ENCODE data around the gene GUCY2F. TPM values are rescaled to one million over a fixed set of nuclear protein-coding genes. Genes with fewer than 3 reads are reported as not detected.

Gene GUCY2F
- total RNA-seq, 1 experiment from 2014 or later, result 0.09 TPM

DNA sequence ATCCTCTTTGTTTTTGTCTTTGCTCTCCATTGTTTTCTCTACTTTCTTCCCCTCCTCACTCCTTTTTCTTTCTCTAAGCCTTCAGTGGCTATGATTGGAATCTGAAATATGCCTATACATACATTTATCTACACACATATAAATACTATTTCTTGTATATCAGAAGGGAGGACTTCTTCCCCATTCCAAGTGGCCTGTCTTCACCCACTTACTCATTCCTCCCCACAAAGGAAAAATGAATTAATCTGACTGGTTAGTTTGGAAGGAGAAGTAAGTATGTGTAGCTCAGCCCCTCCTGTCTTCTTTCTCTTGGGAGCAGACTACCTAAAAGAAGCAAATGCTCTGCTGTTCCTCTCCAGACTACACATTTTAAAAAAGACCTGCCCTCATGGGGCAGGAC lies 17.7 kb downstream of the GUCY2F start (continued):
- TF ChIP-seq TCF7 (CRISPR knock-in tag; IDR thresholded peaks at IDR 0.05; ENCODE audit: low read depth) (no peak), ELF4 (CRISPR knock-in tag; IDR thresholded peaks at IDR 0.05; ENCODE audit: low read depth) (no peak)
- TF ChIP-seq, protein P1, sequence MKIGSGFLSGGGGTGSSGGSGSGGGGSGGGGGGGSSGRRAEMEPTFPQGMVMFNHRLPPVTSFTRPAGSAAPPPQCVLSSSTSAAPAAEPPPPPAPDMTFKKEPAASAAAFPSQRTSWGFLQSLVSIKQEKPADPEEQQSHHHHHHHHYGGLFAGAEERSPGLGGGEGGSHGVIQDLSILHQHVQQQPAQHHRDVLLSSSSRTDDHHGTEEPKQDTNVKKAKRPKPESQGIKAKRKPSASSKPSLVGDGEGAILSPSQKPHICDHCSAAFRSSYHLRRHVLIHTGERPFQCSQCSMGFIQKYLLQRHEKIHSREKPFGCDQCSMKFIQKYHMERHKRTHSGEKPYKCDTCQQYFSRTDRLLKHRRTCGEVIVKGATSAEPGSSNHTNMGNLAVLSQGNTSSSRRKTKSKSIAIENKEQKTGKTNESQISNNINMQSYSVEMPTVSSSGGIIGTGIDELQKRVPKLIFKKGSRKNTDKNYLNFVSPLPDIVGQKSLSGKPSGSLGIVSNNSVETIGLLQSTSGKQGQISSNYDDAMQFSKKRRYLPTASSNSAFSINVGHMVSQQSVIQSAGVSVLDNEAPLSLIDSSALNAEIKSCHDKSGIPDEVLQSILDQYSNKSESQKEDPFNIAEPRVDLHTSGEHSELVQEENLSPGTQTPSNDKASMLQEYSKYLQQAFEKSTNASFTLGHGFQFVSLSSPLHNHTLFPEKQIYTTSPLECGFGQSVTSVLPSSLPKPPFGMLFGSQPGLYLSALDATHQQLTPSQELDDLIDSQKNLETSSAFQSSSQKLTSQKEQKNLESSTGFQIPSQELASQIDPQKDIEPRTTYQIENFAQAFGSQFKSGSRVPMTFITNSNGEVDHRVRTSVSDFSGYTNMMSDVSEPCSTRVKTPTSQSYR (CRISPR knock-in tag; IDR thresholded peaks at IDR 0.05), result no peak
- TF ChIP-seq, protein P2, sequence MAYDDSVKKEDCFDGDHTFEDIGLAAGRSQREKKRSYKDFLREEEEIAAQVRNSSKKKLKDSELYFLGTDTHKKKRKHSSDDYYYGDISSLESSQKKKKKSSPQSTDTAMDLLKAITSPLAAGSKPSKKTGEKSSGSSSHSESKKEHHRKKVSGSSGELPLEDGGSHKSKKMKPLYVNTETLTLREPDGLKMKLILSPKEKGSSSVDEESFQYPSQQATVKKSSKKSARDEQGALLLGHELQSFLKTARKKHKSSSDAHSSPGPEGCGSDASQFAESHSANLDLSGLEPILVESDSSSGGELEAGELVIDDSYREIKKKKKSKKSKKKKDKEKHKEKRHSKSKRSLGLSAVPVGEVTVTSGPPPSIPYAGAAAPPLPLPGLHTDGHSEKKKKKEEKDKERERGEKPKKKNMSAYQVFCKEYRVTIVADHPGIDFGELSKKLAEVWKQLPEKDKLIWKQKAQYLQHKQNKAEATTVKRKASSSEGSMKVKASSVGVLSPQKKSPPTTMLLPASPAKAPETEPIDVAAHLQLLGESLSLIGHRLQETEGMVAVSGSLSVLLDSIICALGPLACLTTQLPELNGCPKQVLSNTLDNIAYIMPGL (CRISPR knock-in tag; IDR thresholded peaks at IDR 0.05), result no peak
- TF ChIP-seq, protein P3, sequence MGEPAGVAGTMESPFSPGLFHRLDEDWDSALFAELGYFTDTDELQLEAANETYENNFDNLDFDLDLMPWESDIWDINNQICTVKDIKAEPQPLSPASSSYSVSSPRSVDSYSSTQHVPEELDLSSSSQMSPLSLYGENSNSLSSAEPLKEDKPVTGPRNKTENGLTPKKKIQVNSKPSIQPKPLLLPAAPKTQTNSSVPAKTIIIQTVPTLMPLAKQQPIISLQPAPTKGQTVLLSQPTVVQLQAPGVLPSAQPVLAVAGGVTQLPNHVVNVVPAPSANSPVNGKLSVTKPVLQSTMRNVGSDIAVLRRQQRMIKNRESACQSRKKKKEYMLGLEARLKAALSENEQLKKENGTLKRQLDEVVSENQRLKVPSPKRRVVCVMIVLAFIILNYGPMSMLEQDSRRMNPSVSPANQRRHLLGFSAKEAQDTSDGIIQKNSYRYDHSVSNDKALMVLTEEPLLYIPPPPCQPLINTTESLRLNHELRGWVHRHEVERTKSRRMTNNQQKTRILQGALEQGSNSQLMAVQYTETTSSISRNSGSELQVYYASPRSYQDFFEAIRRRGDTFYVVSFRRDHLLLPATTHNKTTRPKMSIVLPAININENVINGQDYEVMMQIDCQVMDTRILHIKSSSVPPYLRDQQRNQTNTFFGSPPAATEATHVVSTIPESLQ (CRISPR knock-in tag; IDR thresholded peaks at IDR 0.05), result no peak

DNA sequence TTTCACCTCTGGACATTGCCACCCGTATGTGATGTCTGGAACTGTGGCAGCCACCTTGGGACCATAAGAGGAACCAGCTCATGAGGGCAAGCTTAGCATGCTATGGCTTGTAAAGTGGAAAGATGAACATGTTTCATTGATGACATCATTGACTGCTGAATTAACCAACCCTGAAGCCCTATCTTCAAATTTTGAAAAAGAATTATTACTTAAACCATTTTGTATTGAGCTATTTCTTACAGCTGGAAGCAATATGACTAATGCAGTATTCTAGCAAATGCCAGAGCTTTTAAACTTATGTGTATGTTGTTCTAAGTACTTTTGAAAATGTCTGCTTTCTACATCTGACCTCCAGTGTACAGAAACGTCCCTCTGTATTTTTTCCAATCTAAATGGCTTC lies 18.1 kb downstream of the GUCY2F start:
- Mint-ChIP-seq H3K27me3 (ENCODE audit: low read depth) (no peaks in the 10 kb centered on the region), H3K4me3 (no peak overlapping the region), H3K4me1 (no peaks in the 10 kb centered on the region), H3K9me3 (peaks cover 4% of the 10 kb centered on the region), H3K36me3 (0 out of 2 replicates have a peak, but pooled peaks cover 2% of the 10 kb centered on the region), H3K27ac (no peak overlapping the region)
- ChIA-PET POLR2A (no interaction called here), CTCF (no interaction called here)
- ATAC-seq (no peak), DNase-seq (ENCODE audit: low spot score) (no peak)
- TF ChIP-seq, protein P4, sequence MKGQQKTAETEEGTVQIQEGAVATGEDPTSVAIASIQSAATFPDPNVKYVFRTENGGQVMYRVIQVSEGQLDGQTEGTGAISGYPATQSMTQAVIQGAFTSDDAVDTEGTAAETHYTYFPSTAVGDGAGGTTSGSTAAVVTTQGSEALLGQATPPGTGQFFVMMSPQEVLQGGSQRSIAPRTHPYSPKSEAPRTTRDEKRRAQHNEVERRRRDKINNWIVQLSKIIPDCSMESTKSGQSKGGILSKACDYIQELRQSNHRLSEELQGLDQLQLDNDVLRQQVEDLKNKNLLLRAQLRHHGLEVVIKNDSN (CRISPR knock-in tag; IDR thresholded peaks at IDR 0.05), result no peak
- TF ChIP-seq, protein P5, sequence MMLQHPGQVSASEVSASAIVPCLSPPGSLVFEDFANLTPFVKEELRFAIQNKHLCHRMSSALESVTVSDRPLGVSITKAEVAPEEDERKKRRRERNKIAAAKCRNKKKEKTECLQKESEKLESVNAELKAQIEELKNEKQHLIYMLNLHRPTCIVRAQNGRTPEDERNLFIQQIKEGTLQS (CRISPR knock-in tag; conservative IDR thresholded peaks at IDR 0.05), result no peak
- TF ChIP-seq, protein P6, sequence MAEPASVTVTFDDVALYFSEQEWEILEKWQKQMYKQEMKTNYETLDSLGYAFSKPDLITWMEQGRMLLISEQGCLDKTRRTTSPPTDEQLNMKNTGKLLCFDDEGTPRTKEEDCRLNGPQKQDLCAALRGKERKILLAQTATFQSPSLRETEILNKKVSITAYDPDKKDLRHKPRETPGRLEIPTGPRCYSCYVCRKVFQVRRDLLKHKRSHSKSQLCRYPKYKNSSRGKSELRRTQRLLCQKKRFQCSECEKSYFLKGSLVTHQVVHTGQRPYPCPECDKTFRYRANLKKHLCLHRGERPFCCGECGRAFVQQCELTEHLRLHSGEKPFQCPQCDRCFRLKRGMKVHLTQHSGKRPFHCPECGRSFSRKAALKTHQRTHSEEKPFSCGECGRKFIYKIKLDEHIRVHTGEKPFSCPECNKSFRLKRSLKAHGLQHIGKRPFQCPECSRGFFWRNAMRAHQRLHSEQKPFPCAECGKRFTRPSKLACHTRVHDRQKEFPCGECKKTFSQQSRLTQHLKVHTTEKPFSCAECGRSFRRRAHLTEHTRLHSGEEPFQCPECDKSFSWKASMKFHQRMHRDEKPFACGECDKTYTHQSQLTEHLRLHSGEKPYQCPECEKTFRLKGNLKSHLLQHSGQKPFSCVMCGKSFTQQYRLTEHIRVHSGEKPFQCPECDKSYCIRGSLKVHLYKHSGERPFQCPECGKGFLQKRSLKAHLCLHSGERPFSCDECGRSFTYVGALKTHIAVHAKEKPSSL (CRISPR knock-in tag; conservative IDR thresholded peaks at IDR 0.05), result no peak
- TF ChIP-seq NFATC4 (CRISPR knock-in tag; IDR thresholded peaks at IDR 0.05) (no peak), GABPB1 (CRISPR knock-in tag; IDR thresholded peaks at IDR 0.05) (no peak), FOXJ3 (CRISPR knock-in tag; IDR thresholded peaks at IDR 0.05; ENCODE audit: borderline replicate concordance) (no peak), GTF2I (CRISPR knock-in tag; conservative IDR thresholded peaks at IDR 0.05) (no peak)
- TF ChIP-seq, protein P7, sequence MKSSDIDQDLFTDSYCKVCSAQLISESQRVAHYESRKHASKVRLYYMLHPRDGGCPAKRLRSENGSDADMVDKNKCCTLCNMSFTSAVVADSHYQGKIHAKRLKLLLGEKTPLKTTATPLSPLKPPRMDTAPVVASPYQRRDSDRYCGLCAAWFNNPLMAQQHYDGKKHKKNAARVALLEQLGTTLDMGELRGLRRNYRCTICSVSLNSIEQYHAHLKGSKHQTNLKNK (CRISPR knock-in tag; IDR thresholded peaks at IDR 0.05), result no peak
- TF ChIP-seq, protein P2 (CRISPR knock-in tag; IDR thresholded peaks at IDR 0.05), result no peak
- TF ChIP-seq, protein P8, sequence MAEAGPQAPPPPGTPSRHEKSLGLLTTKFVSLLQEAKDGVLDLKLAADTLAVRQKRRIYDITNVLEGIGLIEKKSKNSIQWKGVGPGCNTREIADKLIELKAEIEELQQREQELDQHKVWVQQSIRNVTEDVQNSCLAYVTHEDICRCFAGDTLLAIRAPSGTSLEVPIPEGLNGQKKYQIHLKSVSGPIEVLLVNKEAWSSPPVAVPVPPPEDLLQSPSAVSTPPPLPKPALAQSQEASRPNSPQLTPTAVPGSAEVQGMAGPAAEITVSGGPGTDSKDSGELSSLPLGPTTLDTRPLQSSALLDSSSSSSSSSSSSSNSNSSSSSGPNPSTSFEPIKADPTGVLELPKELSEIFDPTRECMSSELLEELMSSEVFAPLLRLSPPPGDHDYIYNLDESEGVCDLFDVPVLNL (CRISPR knock-in tag; IDR thresholded peaks at IDR 0.05; ENCODE audit: borderline replicate concordance, low read depth), result no peak
- TF ChIP-seq, protein P9, sequence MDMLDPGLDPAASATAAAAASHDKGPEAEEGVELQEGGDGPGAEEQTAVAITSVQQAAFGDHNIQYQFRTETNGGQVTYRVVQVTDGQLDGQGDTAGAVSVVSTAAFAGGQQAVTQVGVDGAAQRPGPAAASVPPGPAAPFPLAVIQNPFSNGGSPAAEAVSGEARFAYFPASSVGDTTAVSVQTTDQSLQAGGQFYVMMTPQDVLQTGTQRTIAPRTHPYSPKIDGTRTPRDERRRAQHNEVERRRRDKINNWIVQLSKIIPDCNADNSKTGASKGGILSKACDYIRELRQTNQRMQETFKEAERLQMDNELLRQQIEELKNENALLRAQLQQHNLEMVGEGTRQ (CRISPR knock-in tag; IDR thresholded peaks at IDR 0.05), result no peak
- TF ChIP-seq, protein P10, sequence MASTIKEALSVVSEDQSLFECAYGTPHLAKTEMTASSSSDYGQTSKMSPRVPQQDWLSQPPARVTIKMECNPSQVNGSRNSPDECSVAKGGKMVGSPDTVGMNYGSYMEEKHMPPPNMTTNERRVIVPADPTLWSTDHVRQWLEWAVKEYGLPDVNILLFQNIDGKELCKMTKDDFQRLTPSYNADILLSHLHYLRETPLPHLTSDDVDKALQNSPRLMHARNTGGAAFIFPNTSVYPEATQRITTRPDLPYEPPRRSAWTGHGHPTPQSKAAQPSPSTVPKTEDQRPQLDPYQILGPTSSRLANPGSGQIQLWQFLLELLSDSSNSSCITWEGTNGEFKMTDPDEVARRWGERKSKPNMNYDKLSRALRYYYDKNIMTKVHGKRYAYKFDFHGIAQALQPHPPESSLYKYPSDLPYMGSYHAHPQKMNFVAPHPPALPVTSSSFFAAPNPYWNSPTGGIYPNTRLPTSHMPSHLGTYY (CRISPR knock-in tag; IDR thresholded peaks at IDR 0.05), result no peak
- TF ChIP-seq, protein P11, sequence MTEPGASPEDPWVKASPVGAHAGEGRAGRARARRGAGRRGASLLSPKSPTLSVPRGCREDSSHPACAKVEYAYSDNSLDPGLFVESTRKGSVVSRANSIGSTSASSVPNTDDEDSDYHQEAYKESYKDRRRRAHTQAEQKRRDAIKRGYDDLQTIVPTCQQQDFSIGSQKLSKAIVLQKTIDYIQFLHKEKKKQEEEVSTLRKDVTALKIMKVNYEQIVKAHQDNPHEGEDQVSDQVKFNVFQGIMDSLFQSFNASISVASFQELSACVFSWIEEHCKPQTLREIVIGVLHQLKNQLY (CRISPR knock-in tag; IDR thresholded peaks at IDR 0.05), result no peak
